RKO (cell line): ENCODE data around the gene TNFSF12.

Experiments
- DNase-seq: peaks from one replicate; pipeline ENCODE4 v3.0.0-alpha.2; 2016; ENCODE audit warnings: low spot score

The TNFSF12 gene

GRCh38 chr17:7548585-7549400 is at the start of gene TNFSF12:
TNFSF12 (plus strand) TSS chr17:7549058; CDS start chr17:7549154, 96 bp downstream.
- peak; percentile 38 for DNase-seq

- no peak for DNase-seq
These were observed 49.7 kb upstream of the TNFSF12 start for GRCh38 chr17:7499161-7499560.

GRCh38 chr17:7501729-7502128 is 47.1 kb upstream of the TNFSF12 start:
- DNase-seq: no peak

GRCh38 chr17:7502171-7502847 is 46.5 kb upstream of the TNFSF12 start:
- no peak for DNase-seq

- DNase-seq: no peak
These were observed 45.9 kb upstream of the TNFSF12 start for GRCh38 chr17:7502987-7503386.

GRCh38 chr17:7503521-7503920 is 45.3 kb upstream of the TNFSF12 start:
- DNase-seq: no peak

GRCh38 chr17:7508145-7508544 is 40.7 kb upstream of the TNFSF12 start:
- DNase-seq: no peak

GRCh38 chr17:7508846-7509245 is 40.0 kb upstream of the TNFSF12 start:
- no peak for DNase-seq

- DNase-seq: no peak
These were observed 38.9 kb upstream of the TNFSF12 start for GRCh38 chr17:7509937-7510336.

- no peak for DNase-seq
These were observed 37.8 kb upstream of the TNFSF12 start for GRCh38 chr17:7511108-7511507.

- no peak for DNase-seq
These were observed 36.8 kb upstream of the TNFSF12 start for GRCh38 chr17:7512105-7512504.

GRCh38 chr17:7512824-7513540 is 35.9 kb upstream of the TNFSF12 start:
- no peak for DNase-seq

- DNase-seq: no peak
These were observed 34.9 kb upstream of the TNFSF12 start for GRCh38 chr17:7513850-7514419.

GRCh38 chr17:7515911-7516610 is 32.8 kb upstream of the TNFSF12 start:
- DNase-seq: no peak

GRCh38 chr17:7523033-7523432 is 25.8 kb upstream of the TNFSF12 start:
- peak; percentile 28 for DNase-seq

GRCh38 chr17:7528842-7529241 is 20.0 kb upstream of the TNFSF12 start:
- no peak for DNase-seq

GRCh38 chr17:7530023-7530900 is 18.6 kb upstream of the TNFSF12 start:
- DNase-seq: no peak

- DNase-seq: no peak
These were observed 10.8 kb upstream of the TNFSF12 start for GRCh38 chr17:7538050-7538449.

GRCh38 chr17:7538891-7539545 is 9.8 kb upstream of the TNFSF12 start:
- DNase-seq: no peak

- DNase-seq: no peak
These were observed 7.7 kb upstream of the TNFSF12 start for GRCh38 chr17:7541074-7541621.
